ENCODE results near the gene CEP192. TPM values are rescaled to one million over a fixed set of nuclear protein-coding genes. Genes with fewer than 3 reads are reported as not detected.

The CEP192 gene
- total RNA-seq, 1 experiment from 2014 or later, result 24.3 TPM

DNA sequence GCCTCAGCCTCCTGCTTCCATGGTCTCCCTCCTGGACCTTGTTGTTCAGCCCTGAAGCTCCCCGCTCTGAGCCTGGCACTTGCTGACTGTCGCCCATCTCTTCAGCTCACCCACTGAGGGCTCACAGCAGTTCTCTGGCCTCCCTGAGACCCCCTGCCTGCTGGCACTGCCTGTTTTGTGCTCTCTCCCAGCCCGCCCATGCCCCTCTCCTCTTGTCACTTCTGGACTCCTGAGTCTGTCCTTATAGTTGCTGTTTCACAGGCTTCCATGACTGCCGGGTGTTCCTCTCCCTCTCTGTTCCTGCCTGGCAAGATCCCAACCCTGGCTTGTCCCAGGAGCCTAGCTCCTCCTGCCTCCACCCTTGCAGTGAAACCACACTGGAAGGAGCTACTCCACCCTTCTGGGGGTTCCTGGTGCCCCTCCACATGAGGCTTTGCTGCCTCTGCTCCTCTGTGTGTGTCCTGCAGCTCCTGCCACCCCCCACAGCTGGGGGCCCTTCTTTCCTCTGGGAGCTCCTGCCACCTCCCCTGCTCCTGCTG, 110.6 kb downstream of the CEP192 start:
- no peaks in the 10 kb centered on the region for H4K20me1 ChIP-seq (ENCODE audit: insufficient read depth)
- peaks cover 28 to 48% of the 10 kb centered on the region in 2 experiments; a peak in 3 of 4 replicates for H3K36me3 ChIP-seq (ENCODE audit: control insufficient read depth in 1 of 2, insufficient read depth in 2 of 2, low read length in 2 of 2)
- ChIA-PET CTCF (no interaction called here), RAD21 (ENCODE audit: low non-redundant PET in 1 of 2, low total read pairs in 2 of 2, uncharacterized antibody in 2 of 2, unreplicated experiment in 2 of 2) (no interaction called here), POLR2A (no interaction called here)
- H3K4me3 ChIP-seq (replicated peaks in 1 of 2; ENCODE audit: low read depth in 1 of 2, low read length in 2 of 2), result no peak overlapping the region
- H3K9ac ChIP-seq (ENCODE audit: low read length), result no peak overlapping the region
- ATAC-seq, result no peak
- TF ChIP-seq RAD21 (IDR thresholded peaks at IDR 0.05; ENCODE audit: low read depth) (no peak), ZNF274 (IDR thresholded peaks at IDR 0.05; ENCODE audit: low read depth, low read length) (no peak), EGR1 (IDR thresholded peaks at IDR 0.05; ENCODE audit: low read depth) (no peak), CEBPB (IDR thresholded peaks at IDR 0.05; ENCODE audit: low read depth) (no peak), ZFX (IDR thresholded peaks at IDR 0.05) (no peak), SP1 (IDR thresholded peaks at IDR 0.05; ENCODE audit: low read depth) (no peak), SRF (IDR thresholded peaks at IDR 0.05; ENCODE audit: low read depth) (no peak), ELF1 (IDR thresholded peaks at IDR 0.05; ENCODE audit: borderline replicate concordance, low read depth) (no peak), EZH2phosphoT487 (IDR thresholded peaks at IDR 0.05; ENCODE audit: borderline replicate concordance) (no peak), JUND (IDR thresholded peaks at IDR 0.05) (no peak), EZH2 (IDR thresholded peaks at IDR 0.05) (no peak)
- TF ChIP-seq, protein P1, sequence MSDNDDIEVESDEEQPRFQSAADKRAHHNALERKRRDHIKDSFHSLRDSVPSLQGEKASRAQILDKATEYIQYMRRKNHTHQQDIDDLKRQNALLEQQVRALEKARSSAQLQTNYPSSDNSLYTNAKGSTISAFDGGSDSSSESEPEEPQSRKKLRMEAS (IDR thresholded peaks at IDR 0.05), result no peak
- H3K27ac ChIP-seq (ENCODE audit: low read depth, low read length), result no peak overlapping the region
- H3K4me2 ChIP-seq (ENCODE audit: low read length), result no peak overlapping the region
- H3K4me1 ChIP-seq (ENCODE audit: control insufficient read depth in 1 of 2, insufficient read depth in 2 of 2, low read length in 2 of 2), result no peaks in the 10 kb centered on the region
- H2AFZ ChIP-seq (ENCODE audit: low read depth, low read length, poor library complexity, severe bottlenecking), result no peak overlapping the region
- H3K9me2 ChIP-seq (ENCODE audit: insufficient read depth), result no peaks in the 10 kb centered on the region
- no peaks in the 10 kb centered on the region for H3K9me3 ChIP-seq (ENCODE audit: control insufficient read depth in 1 of 2, insufficient read depth in 1 of 2, low read depth in 1 of 2, low read length in 2 of 2)
- no peaks in the 10 kb centered on the region for H3K27me3 ChIP-seq (ENCODE audit: insufficient read depth, low read length)
- intact Hi-C loops (cut with micrococcal nuclease), result no loop called here
- BruUV-seq (replicated peaks), result no TSS peak
- no peaks in the 10 kb centered on the region for H3K79me2 ChIP-seq (ENCODE audit: insufficient read depth, low read length)
- DNase-seq (ENCODE audit: low read depth, low spot score), result no peak

GRCh38 chr18:13103366-13103765, 112.2 kb downstream of the CEP192 start:
- Histone ChIP-seq H3K27ac (ENCODE audit: low read depth, low read length) (no peak overlapping the region), H3K4me2 (ENCODE audit: low read length) (no peak overlapping the region), H3K9me2 (ENCODE audit: insufficient read depth) (no peaks in the 10 kb centered on the region), H4K20me1 (ENCODE audit: insufficient read depth) (no peaks in the 10 kb centered on the region), H2AFZ (ENCODE audit: low read depth, low read length, poor library complexity, severe bottlenecking) (no peak overlapping the region), H3K9me3 (ENCODE audit: control insufficient read depth in 1 of 2, insufficient read depth in 1 of 2, low read depth in 1 of 2, low read length in 2 of 2) (no peaks in the 10 kb centered on the region), H3K79me2 (ENCODE audit: insufficient read depth, low read length) (no peaks in the 10 kb centered on the region), H3K36me3 (ENCODE audit: control insufficient read depth in 1 of 2, insufficient read depth in 2 of 2, low read length in 2 of 2) (peaks cover 37 to 56% of the 10 kb centered on the region in 2 experiments), H3K4me3 (replicated peaks in 1 of 2; ENCODE audit: low read depth in 1 of 2, low read length in 2 of 2) (no peak overlapping the region), H3K9ac (ENCODE audit: low read length) (no peak overlapping the region), H3K4me1 (ENCODE audit: control insufficient read depth in 1 of 2, insufficient read depth in 2 of 2, low read length in 2 of 2) (no peaks in the 10 kb centered on the region), H3K27me3 (ENCODE audit: insufficient read depth, low read length) (no peaks in the 10 kb centered on the region)
- DNase-seq (ENCODE audit: low read depth, low spot score) (peak; percentile 4), ATAC-seq (peak; percentile 44; the same call in 1 of the 2 replicates)
- POLR2A ChIA-PET, result no interaction called here
- peak; percentile 10 to 59 (median 28); a peak in 3 of 6 replicates for TF ChIP-seq CTCF (IDR thresholded peaks at IDR 0.05 in 2 of 3, conservative IDR thresholded peaks at IDR 0.05 in 1 of 3; ENCODE audit: borderline replicate concordance in 1 of 3, insufficient read depth in 1 of 3, low read depth in 2 of 3, low read length in 2 of 3)
- TF ChIP-seq FOSL1 (IDR thresholded peaks at IDR 0.05; ENCODE audit: low read depth), result no peak
- CTCF ChIA-PET, result no interaction called here
- intact Hi-C loops (cut with micrococcal nuclease), result no loop called here
- RAD21 ChIA-PET (ENCODE audit: low non-redundant PET in 1 of 2, low total read pairs in 2 of 2, uncharacterized antibody in 2 of 2, unreplicated experiment in 2 of 2), result no interaction called here
- no TSS peak for BruUV-seq (replicated peaks)
